KMS-11 (cell line): ENCODE results near the gene LTB.

ENCODE experiments used
- H2AFZ ChIP-seq: fragments of 200-600 bp; sonication (generic); 2 replicates; pipeline ENCODE4 v1.6.1; 2016; ENCODE audit warnings: antibody characterized with exemption, mixed run types, low read depth
- H3K27ac ChIP-seq: fragments of 200-600 bp; sonication (generic); 2 replicates; pipeline ENCODE4 v1.6.1; 2016; ENCODE audit warnings: mild to moderate bottlenecking, mixed run types
- H3K27me3 ChIP-seq: fragments of 200-600 bp; sonication (generic); 2 replicates; pipeline ENCODE4 v1.6.1; 2017; ENCODE audit warnings: mild to moderate bottlenecking, low read depth, mixed run types, moderate library complexity; ENCODE audit not compliant: insufficient read depth
- H3K36me3 ChIP-seq: fragments of 200-600 bp; sonication (generic); 2 replicates; pipeline ENCODE4 v1.6.1; 2017; ENCODE audit warnings: mild to moderate bottlenecking, mixed run types; ENCODE audit not compliant: insufficient read depth
- H3K4me1 ChIP-seq: fragments of 200-600 bp; sonication (generic); 2 replicates; pipeline ENCODE4 v1.6.1; 2016; ENCODE audit warnings: mild to moderate bottlenecking, low read depth, mixed run types; ENCODE audit not compliant: poor library complexity, severe bottlenecking
- H3K4me2 ChIP-seq: fragments of 200-600 bp; sonication (generic); 2 replicates; pipeline ENCODE4 v1.7.0; 2016; ENCODE audit warnings: mild to moderate bottlenecking, mixed run types
- H3K4me3 ChIP-seq: fragments of 200-600 bp; sonication (generic); IDR thresholded peaks from 2 replicates; pipeline ENCODE4 v1.6.1; 2017; ENCODE audit warnings: low read depth, low read length, mixed read lengths; ENCODE audit not compliant: insufficient read depth
- H3K79me2 ChIP-seq: fragments of 200-600 bp; sonication (generic); 2 replicates; pipeline ENCODE4 v1.6.1; 2016; ENCODE audit warnings: low read depth, mixed run types; ENCODE audit not compliant: insufficient read depth
- H3K9ac ChIP-seq: fragments of 200-600 bp; sonication (generic); 2 replicates; pipeline ENCODE4 v1.6.1; 2016; ENCODE audit warnings: mild to moderate bottlenecking, mixed run types
- H4K20me1 ChIP-seq: fragments of 200-600 bp; sonication (generic); 2 replicates; pipeline ENCODE4 v1.6.1; 2016; ENCODE audit warnings: mild to moderate bottlenecking, mixed run types; ENCODE audit not compliant: insufficient read depth
- CTCF ChIP-seq: fragments of 200-600 bp; sonication (generic); conservative IDR thresholded peaks from 2 replicates; pipeline ENCODE4 v1.6.1; 2017; ENCODE audit warnings: low read depth, mild to moderate bottlenecking, antibody characterized with exemption, low read length, moderate library complexity, mixed read lengths

The LTB gene

GRCh38 chr6:31575952-31576685, 6.1 kb downstream of the LTB start:
- Histone ChIP-seq H3K27ac (no peak overlapping the region), H3K36me3 (no peaks in the 10 kb centered on the region), H3K9ac (no peak overlapping the region)

GRCh38 chr6:31575335-31575901, 6.8 kb downstream of the LTB start, which contains the start of gene TNF:
TNF (plus strand) TSS chr6:31575565; CDS start chr6:31575742, 177 bp downstream.
- peaks cover 15% of the 10 kb centered on the region for H3K4me1 ChIP-seq
- no peak within 1 kb of the TSS for H3K27ac ChIP-seq
- no peaks in the 10 kb centered on the region for H4K20me1 ChIP-seq
- no peak for TF ChIP-seq CTCF
- peaks cover 58% of the 10 kb centered on the region for H3K27me3 ChIP-seq
- no peak within 1 kb of the TSS for H2AFZ ChIP-seq
- H3K9ac ChIP-seq, result no peak within 1 kb of the TSS
- no peak within 1 kb of the TSS for H3K4me2 ChIP-seq
- H3K79me2 ChIP-seq, result no peaks in the 10 kb centered on the region
- no peaks in the 10 kb centered on the region for H3K36me3 ChIP-seq
- no peak within 1 kb of the TSS for H3K4me3 ChIP-seq

More at GRCh38 chr6:31575952-31576685, 6.1 kb downstream of the LTB start:
- Histone ChIP-seq H4K20me1 (no peaks in the 10 kb centered on the region), H3K79me2 (no peaks in the 10 kb centered on the region), H2AFZ (no peak overlapping the region), H3K27me3 (peaks cover 61% of the 10 kb centered on the region), H3K4me2 (no peak overlapping the region), H3K4me3 (no peak overlapping the region), H3K4me1 (peaks cover 17% of the 10 kb centered on the region)
- TF ChIP-seq CTCF, result no peak

- Histone ChIP-seq H3K4me2 (no peak overlapping the region), H3K4me1 (peaks cover 26% of the 10 kb centered on the region), H3K36me3 (no peaks in the 10 kb centered on the region), H3K9ac (no peak overlapping the region), H4K20me1 (no peaks in the 10 kb centered on the region), H3K4me3 (no peak overlapping the region), H2AFZ (no peak overlapping the region), H3K79me2 (no peaks in the 10 kb centered on the region), H3K27ac (no peak overlapping the region), H3K27me3 (peaks cover 63% of the 10 kb centered on the region)
- TF ChIP-seq CTCF, result no peak
Measured at GRCh38 chr6:31574106-31575061, 7.8 kb downstream of the LTB start.

GRCh38 chr6:31573239-31574105, 8.8 kb downstream of the LTB start:
- no peaks in the 10 kb centered on the region for H4K20me1 ChIP-seq
- no peak for TF ChIP-seq CTCF
- no peak overlapping the region for H3K4me2 ChIP-seq
- H3K4me1 ChIP-seq, result peaks cover 35% of the 10 kb centered on the region
- H3K4me3 ChIP-seq, result no peak overlapping the region
- H3K79me2 ChIP-seq, result no peaks in the 10 kb centered on the region
- peaks cover 55% of the 10 kb centered on the region for H3K27me3 ChIP-seq
- H3K36me3 ChIP-seq, result no peaks in the 10 kb centered on the region
- H3K9ac ChIP-seq, result no peak overlapping the region
- H3K27ac ChIP-seq, result no peak overlapping the region
- no peak overlapping the region for H2AFZ ChIP-seq
